Mesenchymal stem cell (in vitro differentiated cells and primary cell): ENCODE data around the gene P2RX5.

ENCODE experiments used
- DNase-seq: peaks from one replicate; pipeline ENCODE4 v3.0.0-alpha.2; 2013
- H2AFZ ChIP-seq: one replicate; pipeline ENCODE4 v1.6.1; 2013; ENCODE audit warnings: low read depth, mild to moderate bottlenecking, control low read depth, inconsistent platforms, low read length, moderate library complexity
- H2AK5ac ChIP-seq: 2 replicates; pipeline ENCODE4 v1.6.1; 2013; ENCODE audit warnings: low read length, moderate library complexity, mild to moderate bottlenecking, inconsistent platforms; ENCODE audit not compliant: severe bottlenecking
- H2BK120ac ChIP-seq: one replicate; pipeline ENCODE4 v1.6.1; 2013; ENCODE audit warnings: low read depth, mild to moderate bottlenecking, inconsistent platforms, low read length, moderate library complexity
- H2BK12ac ChIP-seq, 2 experiments: one replicate each; pipeline ENCODE4 v1.6.1; 2013; ENCODE audit warnings: inconsistent platforms in 2 of 2, low read length in 2 of 2, mild to moderate bottlenecking in 2 of 2, moderate library complexity in 2 of 2, control low read depth in 1 of 2
- H2BK15ac ChIP-seq: one replicate; pipeline ENCODE4 v1.6.1; 2013; ENCODE audit warnings: mild to moderate bottlenecking, low read depth, inconsistent platforms; ENCODE audit not compliant: poor library complexity, severe bottlenecking
- H2BK5ac ChIP-seq: 2 replicates; pipeline ENCODE4 v1.6.1; 2013; ENCODE audit warnings: low read depth, mild to moderate bottlenecking, low read length, control low read depth, inconsistent platforms; ENCODE audit not compliant: poor library complexity, severe bottlenecking
- H3K14ac ChIP-seq, 2 experiments: one replicate each; pipeline ENCODE4 v1.6.1; 2013; ENCODE audit warnings: inconsistent platforms in 2 of 2, low read length in 2 of 2, control low read depth in 1 of 2, mild to moderate bottlenecking in 1 of 2, moderate library complexity in 1 of 2
- H3K18ac ChIP-seq, 2 experiments: one replicate each; pipeline ENCODE4 v1.6.1; 2013; ENCODE audit warnings: inconsistent platforms in 2 of 2, low read length in 2 of 2, control low read depth in 1 of 2, low read depth in 1 of 2, mild to moderate bottlenecking in 1 of 2
- H3K23ac ChIP-seq, 2 experiments: one replicate each; pipeline ENCODE4 v1.6.1; 2013; ENCODE audit warnings: inconsistent platforms in 2 of 2, low read length in 2 of 2, mild to moderate bottlenecking in 2 of 2, moderate library complexity in 2 of 2, control low read depth in 1 of 2
- H3K27ac ChIP-seq: 2 replicates; pipeline ENCODE4 v1.5.1; 2013; ENCODE audit warnings: mild to moderate bottlenecking, moderate library complexity, low read length, control low read depth, inconsistent platforms; ENCODE audit not compliant: poor library complexity, severe bottlenecking
- H3K27me3 ChIP-seq, 2 experiments: 2 replicates each; pipeline versions ENCODE4 v1.6.1 to v1.7.0; 2013; ENCODE audit warnings: low read length in 2 of 2, mild to moderate bottlenecking in 2 of 2, moderate library complexity in 2 of 2, control low read depth in 1 of 2, inconsistent platforms in 1 of 2; ENCODE audit not compliant: control insufficient read depth in 1 of 2, insufficient read depth in 1 of 2
- H3K36me3 ChIP-seq, 2 experiments: 2 replicates each; pipeline versions ENCODE4 v1.6.1 to v1.7.0; 2013; ENCODE audit warnings: low read length in 2 of 2, control low read depth in 1 of 2, inconsistent platforms in 1 of 2, low read depth in 1 of 2, mild to moderate bottlenecking in 1 of 2; ENCODE audit not compliant: insufficient read depth in 2 of 2, control insufficient read depth in 1 of 2
- H3K4ac ChIP-seq, 2 experiments: one replicate each; pipeline ENCODE4 v1.6.1; 2013; ENCODE audit warnings: inconsistent platforms in 2 of 2, low read length in 2 of 2, mild to moderate bottlenecking in 2 of 2, moderate library complexity in 2 of 2, control low read depth in 1 of 2, low read depth in 1 of 2
- H3K4me1 ChIP-seq: 2 replicates; pipeline ENCODE4 v1.6.1; 2013; ENCODE audit warnings: low read depth, low read length, control low read depth; ENCODE audit not compliant: control insufficient read depth, insufficient read depth
- H3K4me2 ChIP-seq: 2 replicates; pipeline ENCODE4 v1.6.1; 2013; ENCODE audit warnings: low read length, mild to moderate bottlenecking, inconsistent platforms; ENCODE audit not compliant: poor library complexity, severe bottlenecking
- H3K4me3 ChIP-seq, 2 experiments: 2 replicates each; pipeline versions ENCODE4 v1.5.1 to v1.7.0; 2013; ENCODE audit warnings: low read length in 2 of 2, mild to moderate bottlenecking in 2 of 2, control low read depth in 1 of 2, low read depth in 1 of 2; ENCODE audit not compliant: insufficient read depth in 1 of 2
- H3K79me1 ChIP-seq: replicated peaks from 2 replicates; pipeline ENCODE4 v1.6.1; 2013; ENCODE audit warnings: mild to moderate bottlenecking, control low read depth, low read length, inconsistent platforms; ENCODE audit not compliant: poor library complexity, severe bottlenecking
- H3K9ac ChIP-seq: 2 replicates; pipeline ENCODE4 v1.7.0; 2013; ENCODE audit warnings: mild to moderate bottlenecking, low read length, moderate library complexity
- H3K9me3 ChIP-seq: 2 replicates; pipeline ENCODE4 v1.7.0; 2013; ENCODE audit warnings: mild to moderate bottlenecking, low read length; ENCODE audit not compliant: control insufficient read depth
- H4K8ac ChIP-seq: one replicate; pipeline ENCODE4 v1.6.1; 2013; ENCODE audit warnings: inconsistent platforms, mild to moderate bottlenecking, low read length, moderate library complexity
- H4K91ac ChIP-seq: one replicate; pipeline ENCODE4 v1.6.1; 2013; ENCODE audit warnings: mild to moderate bottlenecking, low read length, inconsistent platforms
- WGBS: methylation state at CpG from one replicate; pipeline ENCODE4 v1.1.7; 2013; ENCODE audit warnings: mixed read lengths; 5-methylcytosine and 5-hydroxymethylcytosine counted together

The P2RX5 gene

DNA sequence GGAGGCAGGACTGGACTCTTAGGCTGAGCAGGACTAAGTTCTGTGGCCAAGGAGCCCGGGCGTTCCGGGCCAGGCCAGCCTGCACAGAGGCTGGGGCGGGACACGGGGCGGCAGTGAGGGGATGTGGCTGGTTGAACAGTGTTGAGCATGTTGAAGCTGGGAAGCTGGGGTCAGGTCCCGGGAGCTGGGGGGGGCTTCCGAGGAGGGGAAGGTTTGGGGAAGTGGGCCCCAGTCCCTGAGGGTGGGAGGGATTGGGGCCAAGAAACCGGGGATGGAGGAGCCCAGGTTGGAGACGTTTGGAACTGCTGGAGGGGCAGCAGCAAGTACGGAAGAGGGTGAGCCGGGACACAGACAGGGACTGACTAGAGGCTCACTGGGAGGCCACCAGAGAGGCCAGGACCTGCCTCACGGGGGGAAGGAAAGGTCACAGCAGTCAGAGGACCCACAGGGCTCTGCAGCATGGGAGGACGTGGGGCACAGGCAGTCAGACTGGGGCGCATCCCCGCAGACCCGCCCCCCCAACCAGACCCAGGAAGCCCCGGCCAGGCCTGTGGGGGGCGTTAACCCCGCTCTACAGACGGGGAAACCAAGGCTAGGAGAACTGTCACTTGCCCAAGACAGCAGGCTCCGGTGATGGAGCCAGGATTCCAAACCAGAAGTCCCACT lies 37.0 kb downstream of the P2RX5 start:
- H3K9ac ChIP-seq: peak overlapping the region; percentile 79
- H2BK12ac ChIP-seq: no peak overlapping the region
- peaks cover 42% of the 10 kb centered on the region for H3K4me1 ChIP-seq
- H3K14ac ChIP-seq: no peak overlapping the region
- peak overlapping the region; percentile 74 for H3K27ac ChIP-seq
- no peak overlapping the region for H2BK15ac ChIP-seq
- peak overlapping the region; percentile 16 for H4K8ac ChIP-seq
- no peaks in the 10 kb centered on the region for H3K27me3 ChIP-seq
- no peak for DNase-seq
- 86% methylated on average over 21 of the region's 22 CpGs for WGBS
- no peaks in the 10 kb centered on the region for H3K9me3 ChIP-seq
- peak overlapping the region; percentile 86 for H4K91ac ChIP-seq
- H2BK120ac ChIP-seq: no peak overlapping the region
- H3K79me1 ChIP-seq: peaks cover 13% of the 10 kb centered on the region
- no peak overlapping the region for H3K4me2 ChIP-seq
- H2AK5ac ChIP-seq: peak overlapping the region; percentile 63
- no peak overlapping the region for H2BK5ac ChIP-seq
- no peak overlapping the region for H3K4me3 ChIP-seq
- no peak overlapping the region for H3K23ac ChIP-seq
- H3K4ac ChIP-seq: peak overlapping the region in 1 of 2 experiments; percentile 24
- peaks cover 50 to 55% of the 10 kb centered on the region in 2 experiments for H3K36me3 ChIP-seq
- no peak overlapping the region for H2AFZ ChIP-seq
- peak overlapping the region; percentile 9 to 54 for H3K18ac ChIP-seq

DNA sequence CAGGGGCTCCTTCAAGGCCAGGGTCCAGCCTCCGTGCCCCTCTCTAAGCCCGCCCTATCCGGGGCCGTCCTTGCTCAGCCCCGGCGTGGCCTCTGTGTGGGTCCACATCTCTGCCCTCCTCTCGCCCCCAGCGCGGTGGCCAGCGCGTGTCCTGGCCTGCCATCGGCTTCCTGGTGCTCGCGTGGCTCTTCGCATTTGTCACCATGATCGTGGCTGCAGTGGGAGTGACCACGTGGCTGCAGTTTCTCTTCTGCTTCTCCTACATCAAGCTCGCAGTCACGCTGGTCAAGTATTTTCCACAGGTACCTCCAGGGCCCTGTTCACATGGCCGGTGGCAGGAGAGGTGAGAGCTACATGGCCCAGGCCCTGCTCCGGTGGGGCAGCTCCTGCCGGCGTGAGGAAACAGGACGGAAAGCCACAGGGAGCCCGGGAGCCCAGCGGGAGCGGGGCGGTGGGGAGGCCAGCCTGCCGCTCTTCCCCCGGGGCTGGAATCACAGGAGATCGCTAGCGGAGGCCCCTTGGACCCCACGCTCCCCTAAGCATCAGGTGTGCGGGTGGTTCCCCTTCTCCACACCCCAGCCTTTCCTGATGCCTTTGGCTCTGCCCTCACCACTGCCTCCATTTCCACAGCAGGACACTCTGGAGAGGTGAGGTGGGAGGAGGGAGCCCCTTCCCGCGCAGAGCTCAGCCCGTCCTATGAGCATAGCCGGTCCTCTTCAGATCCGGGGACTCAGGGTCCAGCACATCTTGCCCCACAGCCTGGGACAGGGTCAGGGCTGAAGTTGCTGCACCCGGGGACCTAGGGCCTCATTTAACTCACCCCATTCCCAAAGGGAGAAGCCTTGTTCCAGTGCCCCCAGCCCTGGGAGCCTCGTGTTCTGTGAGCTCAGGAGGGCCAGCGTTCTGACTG lies 37.8 kb downstream of the P2RX5 start:
- WGBS: 93% methylated on average over 35 of the region's 42 CpGs
- H3K27me3 ChIP-seq: no peaks in the 10 kb centered on the region
- H3K4me2 ChIP-seq: no peak overlapping the region

DNA sequence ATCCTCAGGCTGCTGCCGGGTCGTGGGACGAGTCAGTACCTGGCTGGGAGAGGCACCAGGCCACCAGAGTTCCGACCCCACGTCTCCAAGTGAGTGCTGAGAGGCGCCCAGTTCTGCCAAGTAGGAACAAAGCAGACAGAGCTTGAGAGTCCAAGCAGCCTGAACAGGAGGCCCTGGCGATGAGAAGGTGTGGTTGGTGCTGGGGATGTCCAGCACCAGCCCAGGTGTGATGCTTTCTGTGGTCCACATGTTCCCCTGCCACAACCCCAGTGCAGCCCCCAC lies 38.4 kb downstream of the P2RX5 start:
- peaks cover 39% of the 10 kb centered on the region for H3K4me1 ChIP-seq
- no peak overlapping the region for H3K18ac ChIP-seq
- no peak overlapping the region for H2BK15ac ChIP-seq
- H4K91ac ChIP-seq: no peak overlapping the region
- no peaks in the 10 kb centered on the region for H3K9me3 ChIP-seq
- peak overlapping the region in 1 of 2 experiments; percentile 6 for H2BK12ac ChIP-seq
- H3K36me3 ChIP-seq: peaks cover 36 to 50% of the 10 kb centered on the region in 2 experiments
- no peak overlapping the region for H3K4me3 ChIP-seq
- H3K9ac ChIP-seq: no peak overlapping the region
- WGBS: 94% methylated on average over 7 of the region's 7 CpGs
- H2BK120ac ChIP-seq: no peak overlapping the region
- H2AFZ ChIP-seq: no peak overlapping the region
- peaks cover 4% of the 10 kb centered on the region for H3K79me1 ChIP-seq
- no peak overlapping the region for H4K8ac ChIP-seq
- H3K4me2 ChIP-seq: no peak overlapping the region
- DNase-seq: no peak
- no peak overlapping the region for H2AK5ac ChIP-seq
- H2BK5ac ChIP-seq: no peak overlapping the region
- no peak overlapping the region for H3K23ac ChIP-seq
- no peak overlapping the region for H3K4ac ChIP-seq
- H3K14ac ChIP-seq: no peak overlapping the region
- no peak overlapping the region for H3K27ac ChIP-seq
- no peaks in the 10 kb centered on the region for H3K27me3 ChIP-seq

More for the DNA sequence above, 37.8 kb downstream of the P2RX5 start:
- Histone ChIP-seq H3K9ac (peak overlapping the region; percentile 36), H3K4ac (peak overlapping the region in 1 of 2 experiments; percentile 24), H3K27ac (no peak overlapping the region), H3K18ac (no peak overlapping the region), H2BK120ac (no peak overlapping the region), H3K9me3 (no peaks in the 10 kb centered on the region), H3K14ac (no peak overlapping the region), H4K8ac (no peak overlapping the region), H3K4me3 (no peak overlapping the region), H3K4me1 (peaks cover 40% of the 10 kb centered on the region), H2BK15ac (no peak overlapping the region), H4K91ac (peak overlapping the region; percentile 18), H3K79me1 (peaks cover 5% of the 10 kb centered on the region), H2BK5ac (no peak overlapping the region), H2AFZ (no peak overlapping the region), H2BK12ac (no peak overlapping the region), H3K23ac (no peak overlapping the region), H3K36me3 (peaks cover 42 to 50% of the 10 kb centered on the region in 2 experiments), H2AK5ac (peak overlapping the region; percentile 63)
- no peak for DNase-seq
